ENCODE data around the gene TRPC4AP.
"Not testable (repeated sequence)": the region's sequence is repeated elsewhere in the genome, so short reads cannot be mapped to it uniquely, and the experiment has no call there.

TRPC4AP gene

GRCh38 chr20:35059612-35060011, 33.0 kb downstream of the TRPC4AP start:
- in situ Hi-C loops (cut with MboI; ENCODE audit: low sequenced_read_pairs): no loop called here

GRCh38 chr20:35059110-35059509, 33.5 kb downstream of the TRPC4AP start:
- in situ Hi-C loops (cut with MboI; ENCODE audit: low sequenced_read_pairs): no loop called here

GRCh38 chr20:35055445-35056276, 36.9 kb downstream of the TRPC4AP start:
- in situ Hi-C loops (cut with MboI; ENCODE audit: low sequenced_read_pairs): no loop called here

- in situ Hi-C loops (cut with MboI; ENCODE audit: low sequenced_read_pairs): no loop called here
These were observed 37.8 kb downstream of the TRPC4AP start for GRCh38 chr20:35054814-35055213.

DNA sequence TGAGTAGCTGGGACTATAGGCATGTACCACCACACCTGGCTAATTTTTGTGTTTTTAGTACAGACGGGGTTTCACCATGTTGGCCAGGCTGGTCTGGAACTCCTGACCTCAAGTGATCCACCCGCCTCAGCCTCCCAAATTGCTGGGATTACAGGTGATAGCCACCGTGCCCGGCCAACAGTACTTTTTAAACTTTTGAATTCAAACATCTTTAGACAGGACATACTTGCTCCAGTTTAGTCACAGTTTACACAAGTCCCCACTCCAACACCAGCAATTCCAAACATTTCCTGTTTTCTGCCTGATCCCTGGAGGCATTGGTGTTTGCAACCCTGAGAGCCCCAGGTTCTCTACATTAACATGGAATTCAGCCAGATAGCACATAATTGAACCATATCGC, 40.0 kb downstream of the TRPC4AP start:
- in situ Hi-C loops (cut with MboI; ENCODE audit: low sequenced_read_pairs): not testable (repeated sequence)

DNA sequence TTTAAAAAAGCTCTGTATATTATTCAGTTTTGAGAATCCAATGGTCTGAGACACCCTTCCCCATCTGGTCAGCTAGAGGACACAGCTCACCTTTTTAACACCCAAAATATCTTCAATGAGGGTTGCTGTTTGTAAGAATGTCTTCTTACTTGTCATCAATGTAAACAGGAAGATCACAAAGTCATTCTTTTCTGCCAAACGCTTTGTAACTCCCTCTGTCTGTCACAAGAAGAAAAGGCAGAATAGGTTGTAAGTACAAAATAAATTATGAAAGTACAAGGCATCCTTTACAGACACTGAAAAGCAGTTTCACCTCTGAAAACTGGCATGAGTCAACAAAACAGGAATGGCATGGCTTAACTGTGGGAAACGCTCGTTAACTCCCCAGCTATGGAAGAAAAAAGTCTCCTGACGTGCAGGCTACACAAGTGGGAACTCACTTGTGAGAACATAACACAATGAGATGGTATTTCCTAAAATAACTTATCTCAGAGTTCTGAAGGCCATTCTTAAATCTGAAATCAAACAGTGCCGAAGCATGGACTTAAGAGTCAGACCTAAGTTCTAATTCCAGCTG, 42.7 kb downstream of the TRPC4AP start:
- in situ Hi-C loops (cut with MboI; ENCODE audit: low sequenced_read_pairs): no loop called here

DNA sequence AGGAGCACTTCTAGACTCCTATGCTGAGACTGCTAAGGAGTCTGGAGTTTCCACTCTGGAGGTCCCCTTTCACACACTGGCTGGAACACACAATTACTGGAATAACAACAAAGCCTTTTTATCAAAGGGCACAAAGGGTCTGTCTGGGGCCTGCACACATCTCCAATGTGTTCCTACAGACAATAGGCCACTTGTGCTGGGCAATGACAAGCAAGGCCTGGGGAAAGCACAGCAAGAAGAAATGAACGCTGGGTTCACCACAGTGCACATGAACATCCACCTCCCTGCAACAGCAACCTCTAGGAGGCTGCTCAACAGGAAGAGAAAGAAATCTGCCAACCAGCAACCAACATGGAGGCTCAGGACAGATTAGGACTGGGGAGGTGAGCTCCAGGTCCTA, 43.9 kb downstream of the TRPC4AP start:
- in situ Hi-C loops (cut with MboI; ENCODE audit: low sequenced_read_pairs): no loop called here

DNA sequence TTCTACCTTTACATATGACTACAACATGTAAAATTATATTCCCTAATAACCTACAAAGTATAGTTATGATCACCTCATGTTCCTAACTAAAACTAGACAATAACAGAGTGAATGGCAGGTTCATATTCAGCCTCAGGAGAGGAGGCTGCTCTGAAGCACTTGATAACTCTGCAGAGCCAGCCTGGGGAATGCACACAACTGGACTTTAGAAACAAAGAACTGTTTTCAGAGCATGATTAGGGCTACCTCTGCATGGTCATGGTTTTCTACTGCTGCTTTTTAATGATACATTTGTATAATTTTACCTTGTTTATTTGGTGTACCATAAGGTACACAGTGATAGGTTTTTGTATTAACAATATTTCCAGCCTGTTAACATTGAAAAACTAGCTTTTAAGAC, 50.3 kb downstream of the TRPC4AP start:
- in situ Hi-C loops (cut with MboI; ENCODE audit: low sequenced_read_pairs): no loop called here

- in situ Hi-C loops (cut with MboI; ENCODE audit: low sequenced_read_pairs): no loop called here
These were observed 52.0 kb downstream of the TRPC4AP start for GRCh38 chr20:35040646-35041045.

GRCh38 chr20:35039846-35040489, 52.6 kb downstream of the TRPC4AP start:
- in situ Hi-C loops (cut with MboI; ENCODE audit: low sequenced_read_pairs): no loop called here

DNA sequence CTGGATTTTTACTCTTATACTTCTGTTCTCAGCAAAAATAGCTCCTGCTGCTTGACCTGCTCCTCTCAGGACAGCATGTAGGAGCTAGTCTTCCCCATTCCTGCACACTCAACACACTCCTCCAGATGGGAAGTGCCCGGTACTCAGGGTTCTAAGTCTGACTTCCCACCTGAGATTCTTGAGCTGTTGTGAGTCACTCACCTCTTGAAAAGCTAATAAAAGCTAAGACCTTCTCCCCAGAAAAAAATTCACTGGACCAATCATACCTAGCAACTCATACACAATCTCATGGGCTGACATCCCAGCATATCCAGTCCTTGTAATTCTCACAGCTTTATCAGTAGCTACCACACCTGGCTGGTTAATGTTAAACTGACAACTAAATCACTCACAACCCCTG, 53.5 kb downstream of the TRPC4AP start:
- in situ Hi-C loops (cut with MboI; ENCODE audit: low sequenced_read_pairs): no loop called here

- in situ Hi-C loops (cut with MboI; ENCODE audit: low sequenced_read_pairs): no loop called here
These were observed 58.5 kb downstream of the TRPC4AP start for GRCh38 chr20:35034145-35034544.

GRCh38 chr20:35030136-35030535, 62.5 kb downstream of the TRPC4AP start:
- in situ Hi-C loops (cut with MboI; ENCODE audit: low sequenced_read_pairs): no loop called here

DNA sequence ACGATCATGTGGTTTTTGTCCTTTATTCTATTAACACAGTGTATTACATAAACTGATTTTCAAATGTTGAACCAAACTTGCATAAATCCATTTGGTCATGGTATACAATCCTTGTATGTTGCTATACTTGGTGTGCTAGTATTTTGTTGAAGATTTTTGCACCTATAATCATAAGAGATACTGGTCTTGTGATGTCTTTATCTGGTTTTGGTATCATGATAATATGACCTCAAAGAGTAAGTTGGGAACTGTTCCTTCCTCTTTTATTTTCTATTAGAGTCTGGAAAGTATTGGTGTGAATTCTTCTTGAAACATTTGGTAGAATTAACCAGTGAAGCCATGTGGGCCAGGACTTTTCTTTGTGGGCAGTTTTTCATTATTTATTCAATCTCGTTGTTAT, 65.3 kb downstream of the TRPC4AP start:
- in situ Hi-C loops (cut with MboI; ENCODE audit: low sequenced_read_pairs): no loop called here

- in situ Hi-C loops (cut with MboI; ENCODE audit: low sequenced_read_pairs): no loop called here
These were observed 67.5 kb downstream of the TRPC4AP start for GRCh38 chr20:35025116-35025515.

- in situ Hi-C loops (cut with MboI; ENCODE audit: low sequenced_read_pairs): no loop called here
These were observed 69.0 kb downstream of the TRPC4AP start for GRCh38 chr20:35023624-35024023.

DNA sequence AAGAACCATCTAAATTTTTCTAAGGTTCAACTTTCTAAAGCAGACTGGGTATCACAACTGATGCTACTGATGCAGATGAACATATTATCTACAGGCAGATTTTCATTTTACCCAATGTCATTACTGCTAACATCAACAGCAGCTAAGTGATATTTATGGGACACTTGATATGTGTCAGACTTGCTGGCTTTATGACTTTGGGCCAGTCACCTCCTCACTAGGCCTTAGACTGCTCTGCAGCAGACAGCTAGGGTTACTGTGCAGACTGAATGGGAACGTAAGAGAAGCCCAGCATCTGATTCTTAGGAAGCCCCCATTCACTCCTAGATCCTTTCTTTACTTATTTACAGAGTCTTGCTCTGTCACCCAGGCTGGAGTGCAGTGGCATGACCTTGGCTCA, 70.8 kb downstream of the TRPC4AP start:
- in situ Hi-C loops (cut with MboI; ENCODE audit: low sequenced_read_pairs): no loop called here

GRCh38 chr20:35021063-35021462, 71.5 kb downstream of the TRPC4AP start:
- in situ Hi-C loops (cut with MboI; ENCODE audit: low sequenced_read_pairs): no loop called here

DNA sequence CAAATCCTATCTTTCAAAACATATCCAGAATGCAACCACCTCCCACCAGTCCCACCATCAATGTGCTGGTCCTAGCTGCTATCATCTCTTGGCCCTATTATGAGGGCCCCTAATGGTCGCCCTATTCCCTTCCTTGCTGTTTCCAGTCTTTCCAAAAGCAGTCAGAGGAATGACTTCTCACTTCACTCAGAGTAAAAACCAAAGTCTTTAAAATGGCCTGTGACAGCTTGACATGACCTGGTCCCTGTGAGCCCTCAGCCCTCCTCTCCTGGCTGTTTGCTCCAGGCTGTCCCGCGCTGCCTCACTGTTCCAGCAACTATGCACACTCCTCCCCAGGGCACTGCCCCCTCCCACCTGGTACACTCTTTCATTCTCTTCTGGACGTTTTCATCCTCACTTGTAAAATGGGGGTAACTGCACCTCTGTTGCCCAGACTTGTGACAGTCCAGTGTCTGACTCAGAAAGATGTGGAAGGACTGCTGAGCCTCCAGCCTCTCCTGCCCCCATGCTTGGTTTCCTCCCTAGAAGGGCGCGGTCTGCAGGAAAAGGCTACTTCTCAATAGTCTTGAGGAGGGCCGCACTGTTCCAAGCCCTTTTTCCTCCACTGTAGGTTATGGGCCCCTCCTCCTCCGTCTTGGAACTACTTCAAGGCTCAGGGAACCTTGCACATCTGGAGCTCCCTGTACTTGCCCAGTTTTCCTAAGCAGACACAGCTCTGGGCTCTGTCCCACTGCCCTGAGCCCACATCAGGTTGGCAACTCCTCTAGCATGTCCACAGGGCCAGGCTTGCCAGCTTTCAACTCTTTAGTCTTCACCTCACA, 72.3 kb downstream of the TRPC4AP start:
- in situ Hi-C loops (cut with MboI; ENCODE audit: low sequenced_read_pairs): no loop called here

DNA sequence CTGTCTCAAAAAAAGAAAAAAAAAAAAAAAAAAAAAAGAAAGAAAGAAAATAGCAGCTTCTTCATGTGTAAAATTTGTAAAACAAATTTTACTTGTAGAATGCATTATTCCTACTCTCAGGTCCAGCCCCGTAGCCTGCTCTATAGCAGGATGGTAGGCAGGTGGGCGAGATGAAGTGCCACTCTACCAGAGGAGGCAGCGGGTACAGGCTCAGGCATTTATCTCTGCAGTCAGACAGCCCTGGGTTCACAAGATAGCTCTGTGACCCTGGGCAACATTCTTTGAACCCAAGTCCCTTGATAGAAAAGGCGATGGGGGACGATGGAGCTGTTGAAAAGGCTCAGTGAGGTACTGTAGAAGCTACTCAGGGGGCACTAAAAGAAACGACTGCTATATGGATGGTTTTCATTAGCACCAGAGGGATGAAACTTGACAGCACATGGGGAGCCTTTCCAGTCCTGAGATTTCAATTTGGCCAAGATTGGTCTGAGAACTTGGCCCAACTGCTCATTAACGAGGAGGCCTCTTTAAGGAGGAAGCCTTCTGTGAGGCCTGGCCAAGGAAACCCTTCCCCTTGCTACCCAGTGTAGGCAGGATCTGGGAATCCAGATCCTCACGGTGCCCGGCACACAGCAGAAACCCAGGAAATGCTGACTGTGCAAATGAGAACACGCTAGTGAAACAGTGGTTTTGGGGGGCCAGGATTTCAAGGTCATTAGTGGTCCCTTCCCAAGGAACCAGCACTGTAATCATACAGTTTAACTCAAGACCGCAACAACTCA, 73.8 kb downstream of the TRPC4AP start:
- in situ Hi-C loops (cut with MboI; ENCODE audit: low sequenced_read_pairs): no loop called here
